ENCODE results near the gene PDZD2.
"Not testable (repeated sequence)": the region's sequence is repeated elsewhere in the genome, so short reads cannot be mapped to it uniquely, and the experiment has no call there.

PDZD2 gene

GRCh38 chr5:31776294-31776693, 137.4 kb downstream of the PDZD2 start:
- not testable (repeated sequence) for DNase-seq

DNA sequence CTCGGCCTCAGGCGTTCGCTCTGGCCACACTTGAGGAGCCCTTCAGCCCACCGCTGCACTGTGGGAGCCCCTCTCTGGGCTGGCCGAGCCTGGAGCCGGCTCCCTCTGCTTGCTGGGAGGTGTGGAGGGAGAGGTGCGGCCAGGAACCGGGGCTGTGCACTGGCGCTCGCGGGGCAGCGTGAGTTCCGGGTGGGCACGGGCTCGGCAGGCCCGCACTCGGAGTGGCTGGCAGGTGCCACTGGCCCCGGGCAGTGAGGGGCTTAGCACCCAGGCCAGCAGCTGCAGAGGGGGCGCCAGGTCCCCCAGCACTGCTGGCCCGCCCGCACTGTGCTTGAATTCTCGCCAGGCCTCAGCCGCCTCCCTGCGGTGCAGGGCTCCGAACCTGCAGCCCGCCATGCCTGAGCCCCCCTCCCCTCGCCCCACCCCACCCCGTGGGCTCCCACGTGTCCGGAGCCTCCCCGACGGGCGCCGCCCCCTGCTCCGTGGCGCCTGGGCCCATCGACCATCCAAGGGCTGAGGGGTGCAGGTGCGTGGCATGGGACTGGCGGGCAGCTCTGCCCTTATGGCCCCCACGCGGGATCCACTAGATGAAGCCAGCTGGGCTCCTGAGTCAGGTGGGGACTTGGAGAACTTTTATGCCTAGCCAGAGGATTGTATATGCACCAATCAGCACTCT, 138.2 kb downstream of the PDZD2 start:
- DNase-seq = no peak

- DNase-seq = no peak
These were observed 142.8 kb downstream of the PDZD2 start for GRCh38 chr5:31781772-31782171.

- DNase-seq = no peak
These were observed 144.2 kb downstream of the PDZD2 start for GRCh38 chr5:31783086-31783645.

GRCh38 chr5:31783731-31784130, 144.8 kb downstream of the PDZD2 start:
- no peak for DNase-seq

- no peak for DNase-seq
These were observed 147.2 kb downstream of the PDZD2 start for GRCh38 chr5:31786090-31786631.

DNA sequence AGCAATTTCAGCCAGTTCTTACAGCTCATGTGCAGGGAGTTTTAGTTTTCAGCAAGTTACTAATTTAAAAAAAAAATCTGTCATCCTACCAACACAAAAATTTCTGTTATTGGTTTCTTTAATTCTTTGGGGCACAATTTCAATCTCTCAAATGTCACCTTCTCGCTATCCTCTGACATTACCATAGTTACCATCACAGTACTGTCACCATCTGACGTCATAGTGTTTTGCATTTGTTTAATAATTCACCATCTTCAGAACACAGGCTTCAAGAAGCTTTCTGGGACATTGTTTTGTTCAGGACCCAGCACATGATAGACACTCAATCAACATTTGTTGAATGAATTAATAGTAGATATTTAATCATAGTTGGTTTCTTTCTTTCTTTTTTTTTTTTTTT, 155.1 kb downstream of the PDZD2 start:
- DNase-seq = no peak

- DNase-seq = no peak
These were observed 159.2 kb downstream of the PDZD2 start for GRCh38 chr5:31798168-31798567.

- no peak for DNase-seq
These were observed 161.4 kb downstream of the PDZD2 start for GRCh38 chr5:31800351-31800750.

GRCh38 chr5:31805785-31806400, 167.0 kb downstream of the PDZD2 start:
- no peak for DNase-seq

DNA sequence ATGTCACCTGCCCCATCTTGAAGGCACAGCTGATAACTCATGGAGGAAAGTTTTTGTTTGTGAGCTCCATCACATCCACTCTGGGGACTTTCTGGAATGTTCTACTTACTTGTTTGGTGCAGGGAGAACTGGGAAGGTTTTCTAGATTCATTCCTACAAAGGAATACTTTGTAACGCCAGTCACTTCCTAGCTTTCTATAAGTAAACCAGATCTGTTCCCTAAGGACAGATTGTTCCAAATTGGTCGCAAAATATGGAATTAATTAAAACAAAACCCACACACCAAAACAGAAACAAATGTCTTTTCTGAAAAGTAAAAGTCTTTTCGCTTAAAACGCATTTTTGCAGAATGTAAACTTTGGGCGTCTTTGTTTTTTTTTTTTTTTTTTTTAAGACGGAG, 167.6 kb downstream of the PDZD2 start:
- DNase-seq = no peak

- no peak for DNase-seq
These were observed 169.0 kb downstream of the PDZD2 start for GRCh38 chr5:31807789-31808540.

DNA sequence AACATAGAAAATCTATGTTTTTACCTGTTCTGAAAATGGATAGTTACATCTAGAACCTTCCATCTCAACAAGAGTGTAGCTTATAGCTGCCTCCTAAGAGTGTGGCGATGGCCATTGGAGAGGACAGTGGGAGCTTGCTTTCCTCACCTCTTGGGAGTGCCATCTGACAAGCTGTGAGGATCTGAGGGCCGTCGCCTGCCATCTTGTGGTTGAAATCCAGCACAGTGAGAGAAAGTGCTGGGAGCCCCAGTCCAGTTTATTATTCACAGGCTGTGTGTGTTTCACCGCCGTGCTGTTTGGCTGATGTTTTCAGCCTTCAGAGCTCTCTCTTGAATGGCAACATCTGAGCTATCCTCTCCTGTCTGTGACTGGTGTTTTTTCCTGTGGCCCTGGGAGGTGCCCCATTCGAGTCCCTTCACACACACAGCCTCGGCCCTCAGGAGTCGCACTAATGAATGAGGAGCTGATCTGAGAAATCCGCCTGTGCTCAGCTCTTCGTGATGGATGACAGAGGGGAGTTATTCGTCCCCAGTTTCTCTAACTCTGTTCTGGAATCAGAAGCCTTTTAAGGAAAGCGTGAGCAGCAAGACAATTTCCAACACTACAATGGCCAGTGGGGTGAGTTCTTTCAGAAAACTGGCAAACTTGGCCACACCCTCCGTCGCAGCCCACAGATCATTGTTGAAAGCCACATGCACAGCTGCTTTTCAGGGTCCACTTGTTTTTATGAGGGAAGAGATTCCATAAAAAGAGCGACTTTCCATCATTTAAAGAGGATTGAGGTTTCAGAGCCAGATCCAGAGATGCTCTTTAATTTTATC, 170.3 kb downstream of the PDZD2 start:
- peak; percentile 24 for DNase-seq

DNA sequence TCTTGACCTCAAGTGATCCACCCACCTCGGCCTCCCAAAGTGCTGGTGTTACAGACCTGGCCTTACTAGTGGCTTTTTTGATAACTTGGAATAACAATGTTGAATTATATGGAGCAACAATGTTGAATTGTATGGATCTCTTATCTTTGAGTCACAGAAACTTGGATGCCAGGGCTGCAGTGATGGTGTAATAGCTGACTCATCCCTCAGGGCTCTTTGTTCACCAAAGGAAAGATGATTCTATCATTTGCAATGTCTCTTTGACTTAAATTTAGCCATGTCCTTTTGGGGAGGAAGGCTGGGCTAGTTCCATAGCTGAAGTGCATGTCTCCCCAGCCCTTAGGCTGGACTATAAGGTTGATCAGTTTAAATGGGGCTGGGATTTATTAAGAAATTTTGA, 172.3 kb downstream of the PDZD2 start:
- no peak for DNase-seq

DNA sequence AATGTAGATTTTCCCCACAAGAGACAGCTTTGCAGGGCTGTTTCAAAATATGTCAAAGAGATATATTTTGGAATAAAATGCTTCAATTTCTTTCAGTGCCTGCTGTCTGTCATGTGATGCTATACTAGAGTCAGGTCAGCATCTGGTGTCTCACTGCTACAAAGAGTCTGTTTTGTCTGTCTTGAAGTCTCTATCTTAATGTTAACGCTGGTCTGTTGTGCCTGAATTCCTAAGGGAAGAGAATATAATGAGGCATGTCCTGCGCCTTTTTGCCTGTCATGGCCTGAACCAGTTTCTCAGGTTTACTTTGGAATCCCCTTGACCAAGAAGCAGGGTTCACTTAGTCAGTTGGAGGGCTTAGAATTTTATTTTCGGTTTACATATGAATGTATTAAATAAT, 176.4 kb downstream of the PDZD2 start:
- no peak for DNase-seq

DNA sequence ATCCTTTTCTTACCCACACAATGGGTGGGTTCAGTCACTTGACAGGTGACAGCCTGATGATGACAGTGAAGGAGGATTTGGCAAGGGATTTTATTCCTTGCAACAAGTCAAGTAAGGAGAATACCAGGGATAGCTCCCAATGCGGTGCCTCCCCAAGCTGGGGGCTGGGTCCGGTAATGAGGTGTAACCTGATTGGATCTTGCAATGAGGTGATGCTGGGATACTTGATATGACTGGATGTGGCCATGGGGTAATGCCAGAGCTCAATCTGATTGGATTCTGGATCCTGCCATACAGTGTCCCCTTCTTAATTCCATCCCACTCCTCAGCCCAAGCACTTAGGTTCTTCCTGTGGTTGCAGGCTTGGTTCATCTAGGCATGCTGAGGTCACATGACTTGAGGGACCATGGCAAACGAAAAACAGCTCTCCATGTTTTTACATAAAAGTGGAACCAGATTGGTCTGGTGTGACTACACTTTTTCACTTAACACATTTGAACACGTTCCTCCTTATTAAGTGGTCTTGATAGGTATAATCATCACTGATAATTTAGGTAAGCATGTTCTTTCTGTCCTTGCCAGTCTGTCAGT, 181.1 kb downstream of the PDZD2 start:
- no peak for DNase-seq

DNA sequence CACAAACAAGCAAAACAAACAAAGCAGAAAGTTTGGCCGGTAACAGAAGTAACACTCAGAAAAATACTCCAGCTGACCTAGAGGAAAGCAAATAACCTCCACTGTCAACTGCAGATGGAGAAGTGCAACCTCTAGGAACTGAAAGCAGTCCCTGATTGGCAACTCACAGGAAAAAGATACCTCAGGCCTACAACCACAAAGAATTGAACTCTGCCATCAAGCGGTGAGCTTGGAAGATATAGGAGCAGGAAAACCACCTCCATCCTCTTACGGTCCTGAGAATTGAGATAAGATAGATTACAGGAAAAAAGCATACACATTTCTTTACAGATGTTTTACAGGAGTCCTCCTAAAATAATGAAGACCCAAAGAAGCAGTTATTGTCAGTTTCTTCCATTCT, 184.5 kb downstream of the PDZD2 start:
- no peak for DNase-seq

DNA sequence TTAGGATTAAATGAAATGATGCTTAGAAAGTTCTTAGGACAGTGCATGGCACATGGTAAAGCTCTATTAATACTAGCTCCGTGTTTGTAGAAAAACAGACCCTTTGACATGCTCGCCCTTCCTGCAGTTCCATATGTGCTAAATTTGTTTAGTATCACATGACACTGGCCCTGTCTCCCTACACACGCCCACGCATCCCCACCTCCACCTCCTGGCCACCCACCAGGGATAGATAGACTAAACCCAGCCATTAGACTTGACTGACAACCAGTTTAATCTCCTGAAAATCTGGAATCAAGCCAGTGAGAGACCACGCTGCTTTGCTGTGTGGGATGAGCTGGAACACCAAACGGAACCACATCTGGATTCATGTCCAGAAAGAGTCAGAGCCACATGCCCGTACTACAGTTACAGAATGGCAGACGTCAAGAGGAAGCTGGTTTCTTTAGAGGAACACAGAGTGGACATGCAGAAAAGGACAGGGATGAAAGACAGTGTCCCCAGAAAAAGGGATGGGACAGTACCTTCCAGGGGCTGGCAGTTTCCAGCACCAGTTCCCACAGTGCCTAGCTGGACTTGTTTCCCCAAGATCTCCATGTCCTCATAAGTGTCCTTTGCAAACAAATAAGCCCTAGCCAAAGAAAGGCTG, 186.1 kb downstream of the PDZD2 start:
- no peak for DNase-seq

GRCh38 chr5:31825518-31826068, 186.7 kb downstream of the PDZD2 start:
- DNase-seq = peak; percentile 46

DNA sequence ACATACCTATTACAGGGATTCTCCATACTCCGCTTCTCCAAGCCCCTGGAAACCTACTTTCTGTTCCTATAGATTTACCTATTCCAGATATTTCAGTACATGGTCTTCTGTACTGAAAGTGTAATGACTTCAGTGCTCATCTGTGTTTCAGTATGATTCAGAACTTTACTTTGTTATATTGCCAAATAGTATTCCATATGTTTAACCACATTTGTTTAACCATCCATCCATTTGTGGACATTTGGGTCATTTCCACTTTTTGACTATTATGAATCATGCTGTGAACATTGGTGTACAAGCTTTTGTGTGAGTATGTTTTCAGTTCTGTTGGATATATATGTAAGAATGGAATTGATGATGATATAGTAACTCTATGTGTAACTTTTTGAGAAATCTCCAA, 188.9 kb downstream of the PDZD2 start:
- DNase-seq = no peak

DNA sequence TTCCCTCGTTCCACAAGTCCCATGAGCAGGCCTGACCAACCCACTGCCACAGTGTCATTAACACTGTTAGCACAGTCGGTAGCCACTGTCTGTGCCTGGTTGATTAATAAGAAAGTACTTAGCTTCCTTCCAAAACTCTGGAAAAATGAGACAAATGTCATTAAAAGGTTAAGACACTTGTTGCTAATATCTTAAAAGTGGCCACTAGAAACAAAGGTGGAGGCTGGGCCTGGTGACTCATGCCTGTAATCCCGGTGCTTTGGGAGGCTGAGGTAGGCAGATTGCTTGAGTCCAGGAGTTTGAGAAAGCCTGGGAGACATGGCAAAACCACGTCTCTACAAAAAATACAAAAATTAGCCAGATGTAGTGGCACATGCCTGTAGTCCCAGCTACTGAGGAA, 194.0 kb downstream of the PDZD2 start:
- no peak for DNase-seq

All from activated CD4-positive, alpha-beta T cell treated with anti-CD3 and anti-CD28 coated beads, Interleukin-2, amount 50 U/mL, for 16 hours (primary cell).